Body of pancreas (tissue), 4 donors: ENCODE results near the gene SEC23A.

ENCODE experiments used
- POLR2A ChIP-seq, 3 donors: fragments of 450-650 bp; IDR thresholded peaks; one replicate each; pipeline ENCODE4 v1.6.1; 2016; ENCODE audit warnings: antibody characterized with exemption in 3 of 3, mild to moderate bottlenecking in 2 of 3
- TF ChIP-seq, protein P1 (sequence below), 7 experiments: fragments of 450-650 bp in 4 of 7; fragments of 200-600 bp in 3 of 7; sonication (generic) in 3 of 7; IDR thresholded peaks; one replicate each; pipeline ENCODE4 v1.5.1; 2016 to 2019; ENCODE audit warnings: antibody characterized with exemption in 7 of 7

- TF ChIP-seq POLR2A (IDR thresholded peaks at IDR 0.05): no peak
- TF ChIP-seq, protein P1, sequence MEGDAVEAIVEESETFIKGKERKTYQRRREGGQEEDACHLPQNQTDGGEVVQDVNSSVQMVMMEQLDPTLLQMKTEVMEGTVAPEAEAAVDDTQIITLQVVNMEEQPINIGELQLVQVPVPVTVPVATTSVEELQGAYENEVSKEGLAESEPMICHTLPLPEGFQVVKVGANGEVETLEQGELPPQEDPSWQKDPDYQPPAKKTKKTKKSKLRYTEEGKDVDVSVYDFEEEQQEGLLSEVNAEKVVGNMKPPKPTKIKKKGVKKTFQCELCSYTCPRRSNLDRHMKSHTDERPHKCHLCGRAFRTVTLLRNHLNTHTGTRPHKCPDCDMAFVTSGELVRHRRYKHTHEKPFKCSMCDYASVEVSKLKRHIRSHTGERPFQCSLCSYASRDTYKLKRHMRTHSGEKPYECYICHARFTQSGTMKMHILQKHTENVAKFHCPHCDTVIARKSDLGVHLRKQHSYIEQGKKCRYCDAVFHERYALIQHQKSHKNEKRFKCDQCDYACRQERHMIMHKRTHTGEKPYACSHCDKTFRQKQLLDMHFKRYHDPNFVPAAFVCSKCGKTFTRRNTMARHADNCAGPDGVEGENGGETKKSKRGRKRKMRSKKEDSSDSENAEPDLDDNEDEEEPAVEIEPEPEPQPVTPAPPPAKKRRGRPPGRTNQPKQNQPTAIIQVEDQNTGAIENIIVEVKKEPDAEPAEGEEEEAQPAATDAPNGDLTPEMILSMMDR (IDR thresholded peaks at IDR 0.05): no peak
Measured at GRCh38 chr14:39071096-39071495, 31.9 kb downstream of the SEC23A start.
